Spinal cord (tissue), 10 donors: Measurements from ENCODE around the gene BICD1. TPM values are rescaled to one million over a fixed set of nuclear protein-coding genes. Genes with fewer than 3 reads are reported as not detected.
"Not testable (repeated sequence)": the region's sequence is repeated elsewhere in the genome, so short reads cannot be mapped to it uniquely, and the experiment has no call there.

Experiments
- DNase-seq, 6 donors: peaks; one replicate each; pipeline versions ENCODE4 v3.0.0 to v3.0.0-alpha.2; 2013 to 2015; ENCODE audit warnings: low spot score in 6 of 6, low read depth in 4 of 6
- H3K27ac ChIP-seq: one replicate; pipeline ENCODE4 v1.5.1; 2013; ENCODE audit warnings: low read depth, low read length, control low read depth
- H3K27me3 ChIP-seq: one replicate; pipeline ENCODE4 v1.6.1; 2013; ENCODE audit warnings: low read length; ENCODE audit not compliant: control insufficient read depth, insufficient read depth
- H3K36me3 ChIP-seq: one replicate; pipeline ENCODE4 v1.6.1; 2013; ENCODE audit warnings: low read length; ENCODE audit not compliant: control insufficient read depth, insufficient read depth
- H3K4me1 ChIP-seq: one replicate; pipeline ENCODE4 v1.6.1; 2013; ENCODE audit warnings: low read length; ENCODE audit not compliant: control insufficient read depth, insufficient read depth
- H3K4me3 ChIP-seq: one replicate; pipeline ENCODE4 v1.5.1; 2013; ENCODE audit warnings: low read depth, low read length, control low read depth
- H3K9me3 ChIP-seq: one replicate; pipeline ENCODE4 v1.6.1; 2013; ENCODE audit warnings: low read length; ENCODE audit not compliant: control insufficient read depth, insufficient read depth
- WGBS: methylation state at CpG from one replicate; pipeline ENCODE4 v1.1.5; 2013; ENCODE audit warnings: missing lambda C conversion rate; ENCODE audit not compliant: insufficient coverage; 5-methylcytosine and 5-hydroxymethylcytosine counted together
- polyA plus RNA-seq, 2 donors: library from polyadenylated mRNA; unstranded; fragments of 120-200 nt; gene quantifications; one replicate each; pipeline ENCODE4 v1.2.1, GENCODE V29; 2013; ENCODE audit not compliant: insufficient read length in 2 of 2
- total RNA-seq, 2 donors: library from RNA; depleted of rRNA in 1 of 2; stranded (reverse); fragments of 120-200 nt in 1 of 2; fragments of >200 nt in 1 of 2; gene quantifications; one replicate each; pipeline versions ENCODE4 v1.2.3 to v1.2.4, GENCODE V29; 2013 to 2014
- donor health status: healthy.

The BICD1 gene
- total and polyA plus RNA-seq, 4 donors, result 19.5 to 51.0 (median 28.6) TPM

DNA sequence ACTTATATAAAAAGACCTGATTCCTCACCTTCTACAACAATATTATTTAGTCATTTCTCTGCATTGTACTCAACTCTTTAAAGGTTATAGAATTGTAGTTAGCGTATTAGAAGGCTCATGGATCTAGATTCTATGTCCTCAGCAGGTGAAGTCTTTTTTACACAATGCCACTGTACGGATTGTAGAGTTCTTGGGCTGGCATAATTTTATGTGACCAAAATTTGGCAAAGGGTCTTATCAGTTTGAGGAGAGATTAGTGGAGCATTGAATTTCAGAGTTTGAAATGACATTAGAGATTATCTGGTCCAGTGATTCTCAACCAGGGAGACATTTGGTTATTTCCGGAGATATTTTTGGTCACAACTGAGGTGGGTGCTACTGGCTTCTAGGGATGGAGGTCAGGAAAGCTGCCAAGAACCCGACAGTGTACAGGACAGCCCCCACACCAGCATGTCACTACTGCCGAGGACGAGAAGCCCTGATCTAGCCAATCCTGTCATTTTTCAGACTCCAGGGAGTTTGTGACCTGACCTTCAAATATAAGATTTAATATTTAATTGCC is 63.9 kb downstream of the BICD1 start:
- no peak for DNase-seq

GRCh38 chr12:32171211-32171610 is 64.6 kb downstream of the BICD1 start:
- no peak overlapping the region for H3K4me3 ChIP-seq
- no peaks in the 10 kb centered on the region for H3K27me3 ChIP-seq
- H3K27ac ChIP-seq, result no peak overlapping the region
- no peaks in the 10 kb centered on the region for H3K4me1 ChIP-seq
- H3K9me3 ChIP-seq, result peaks cover 2% of the 10 kb centered on the region
- no peak for DNase-seq
- no peaks in the 10 kb centered on the region for H3K36me3 ChIP-seq
- 90% methylated on average over 3 of the region's 7 CpGs for WGBS

More for the DNA sequence above, 63.9 kb downstream of the BICD1 start:
- Histone ChIP-seq H3K27ac (no peak overlapping the region), H3K27me3 (no peaks in the 10 kb centered on the region), H3K36me3 (no peaks in the 10 kb centered on the region), H3K4me3 (no peak overlapping the region), H3K4me1 (no peaks in the 10 kb centered on the region), H3K9me3 (peaks cover 2% of the 10 kb centered on the region)
- WGBS, result 94% methylated on average over 2 of the region's 6 CpGs

GRCh38 chr12:32176606-32177005 is 70.0 kb downstream of the BICD1 start:
- Histone ChIP-seq H3K36me3 (no peaks in the 10 kb centered on the region), H3K27me3 (no peaks in the 10 kb centered on the region), H3K4me1 (peaks cover 5% of the 10 kb centered on the region), H3K27ac (no peak overlapping the region), H3K4me3 (no peak overlapping the region), H3K9me3 (no peaks in the 10 kb centered on the region)
- no CpG with 5 or more reads among the region's 2 CpGs for WGBS
- no peak for DNase-seq

GRCh38 chr12:32178341-32179010 is 71.8 kb downstream of the BICD1 start:
- 56% methylated on average over 4 of the region's 6 CpGs for WGBS

DNA sequence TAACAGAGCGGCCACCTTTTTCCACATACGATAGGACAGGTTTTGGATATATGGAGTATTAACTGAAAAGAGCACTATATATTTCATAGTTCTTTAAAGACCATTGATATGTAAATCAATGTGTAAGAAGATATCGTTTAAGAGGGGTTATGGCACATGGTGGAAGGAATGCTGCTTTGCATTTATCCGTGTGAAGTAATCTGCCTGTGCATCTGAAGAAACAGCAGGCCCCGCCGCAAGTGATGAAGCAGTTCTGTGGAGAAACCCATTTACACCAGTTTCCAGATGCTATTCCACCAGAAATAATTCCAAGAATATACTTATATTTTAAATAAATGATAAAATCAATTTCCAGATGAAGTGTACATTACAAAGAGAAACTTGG is 72.4 kb downstream of the BICD1 start:
- H3K36me3 ChIP-seq, result no peaks in the 10 kb centered on the region
- no peaks in the 10 kb centered on the region for H3K27me3 ChIP-seq
- 0% methylated on average over 1 of the region's 6 CpGs for WGBS
- H3K4me1 ChIP-seq, result peaks cover 5% of the 10 kb centered on the region
- DNase-seq, result peak in 1 of 6 donors; percentile 58
- H3K9me3 ChIP-seq, result no peaks in the 10 kb centered on the region
- no peak overlapping the region for H3K27ac ChIP-seq
- H3K4me3 ChIP-seq, result no peak overlapping the region

More at GRCh38 chr12:32178341-32179010, 71.8 kb downstream of the BICD1 start:
- H3K4me1 ChIP-seq, result peaks cover 5% of the 10 kb centered on the region
- H3K36me3 ChIP-seq, result no peaks in the 10 kb centered on the region
- DNase-seq, result peak in 1 of 6 donors; percentile 44
- H3K9me3 ChIP-seq, result no peaks in the 10 kb centered on the region
- H3K27me3 ChIP-seq, result no peaks in the 10 kb centered on the region
- H3K27ac ChIP-seq, result no peak overlapping the region
- no peak overlapping the region for H3K4me3 ChIP-seq

DNA sequence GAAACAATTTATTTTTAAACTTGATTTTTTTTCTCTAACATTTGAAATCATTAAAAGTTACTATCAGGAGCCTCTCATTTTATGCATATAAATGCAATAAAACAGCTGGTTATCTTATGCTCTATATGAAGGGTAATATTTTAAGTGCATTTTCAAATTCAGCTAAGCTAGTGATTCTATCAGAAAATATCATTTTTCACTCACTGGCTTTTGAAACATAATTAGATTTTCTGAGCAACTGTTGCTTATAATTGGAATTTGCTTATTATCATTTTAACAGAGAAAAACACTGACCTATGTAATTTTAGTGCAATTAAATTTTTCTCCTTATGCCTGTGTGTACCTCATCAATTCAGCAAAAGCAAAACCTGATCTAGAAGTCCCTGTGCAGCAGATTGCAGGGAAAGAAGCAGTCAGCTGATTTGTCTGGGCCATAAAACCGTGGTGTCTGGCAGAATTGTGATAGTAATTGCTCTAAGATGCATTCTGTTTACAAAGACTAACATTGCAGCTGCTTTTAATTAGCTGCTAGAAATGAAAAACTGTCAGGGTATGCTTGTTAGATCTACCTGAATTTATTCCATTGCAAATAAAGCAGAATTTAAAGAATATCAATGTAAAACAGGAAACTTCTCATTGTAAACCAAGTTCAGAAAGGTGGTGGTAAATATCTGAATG is 75.0 kb downstream of the BICD1 start:
- no CpG with 5 or more reads among the region's 1 CpG for WGBS
- no peak overlapping the region for H3K4me3 ChIP-seq
- no peaks in the 10 kb centered on the region for H3K9me3 ChIP-seq
- H3K36me3 ChIP-seq, result no peaks in the 10 kb centered on the region
- H3K27ac ChIP-seq, result no peak overlapping the region
- H3K4me1 ChIP-seq, result peaks cover 5% of the 10 kb centered on the region
- peak in 3 of 6 donors; percentile 33 to 95 (median 70) for DNase-seq
- H3K27me3 ChIP-seq, result no peaks in the 10 kb centered on the region

- no CpG with 5 or more reads among the region's 1 CpG for WGBS
These were observed 77.0 kb downstream of the BICD1 start for GRCh38 chr12:32183650-32184049.

DNA sequence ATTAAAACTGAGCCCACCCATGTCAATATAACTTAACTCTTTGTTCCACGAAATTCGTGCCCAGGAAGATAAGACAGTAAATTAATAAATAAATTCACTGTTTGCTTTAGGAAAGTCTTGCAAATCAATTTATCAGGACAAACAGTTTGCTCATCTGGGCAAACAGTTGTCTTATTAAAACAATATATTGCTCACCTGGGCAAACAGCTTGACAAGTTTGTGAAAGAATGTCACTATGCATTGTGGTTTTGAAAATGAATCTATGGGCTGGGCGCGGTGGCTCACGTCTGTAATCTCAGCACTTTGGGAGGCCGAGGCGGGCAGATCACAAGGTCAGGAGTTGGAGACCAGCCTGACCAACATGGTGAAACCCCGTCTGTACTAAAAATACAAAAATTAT is 80.5 kb downstream of the BICD1 start:
- not testable (repeated sequence) for H3K4me1 ChIP-seq, H3K9me3 ChIP-seq, H3K27ac ChIP-seq, H3K27me3 ChIP-seq, H3K4me3 ChIP-seq, H3K36me3 ChIP-seq, DNase-seq
- 98% methylated on average over 6 of the region's 8 CpGs for WGBS

More at GRCh38 chr12:32183650-32184049, 77.0 kb downstream of the BICD1 start:
- H3K27ac ChIP-seq, result no peak overlapping the region
- H3K36me3 ChIP-seq, result no peaks in the 10 kb centered on the region
- H3K4me3 ChIP-seq, result no peak overlapping the region
- peaks cover under 1% of the 10 kb centered on the region for H3K4me1 ChIP-seq
- DNase-seq, result no peak
- no peaks in the 10 kb centered on the region for H3K9me3 ChIP-seq
- H3K27me3 ChIP-seq, result no peaks in the 10 kb centered on the region

- DNase-seq, result no peak
- Histone ChIP-seq H3K9me3 (peaks cover 2% of the 10 kb centered on the region), H3K36me3 (no peaks in the 10 kb centered on the region), H3K4me3 (no peak overlapping the region), H3K27ac (no peak overlapping the region), H3K4me1 (no peaks in the 10 kb centered on the region), H3K27me3 (no peaks in the 10 kb centered on the region)
- WGBS, result no CpG with 5 or more reads among the region's 3 CpGs
These were observed 84.8 kb downstream of the BICD1 start for GRCh38 chr12:32191445-32191844.
